Esophagus muscularis mucosa (tissue), 3 donors: ENCODE data around the gene GPRIN3.

Source experiments
- POLR2A ChIP-seq: fragments of 450-650 bp; IDR thresholded peaks from one replicate; pipeline ENCODE4 v1.6.1; 2017; ENCODE audit warnings: antibody characterized with exemption, moderate library complexity, mild to moderate bottlenecking, low read depth
- TF ChIP-seq, protein P1 (sequence below), 3 experiments: fragments of 200-600 bp in 2 of 3; fragments of 450-650 bp in 1 of 3; sonication (generic) in 2 of 3; IDR thresholded peaks; one replicate each; pipeline ENCODE4 v1.5.1; 2017 to 2019; ENCODE audit warnings: antibody characterized with exemption in 3 of 3, mild to moderate bottlenecking in 2 of 3, moderate library complexity in 1 of 3

DNA sequence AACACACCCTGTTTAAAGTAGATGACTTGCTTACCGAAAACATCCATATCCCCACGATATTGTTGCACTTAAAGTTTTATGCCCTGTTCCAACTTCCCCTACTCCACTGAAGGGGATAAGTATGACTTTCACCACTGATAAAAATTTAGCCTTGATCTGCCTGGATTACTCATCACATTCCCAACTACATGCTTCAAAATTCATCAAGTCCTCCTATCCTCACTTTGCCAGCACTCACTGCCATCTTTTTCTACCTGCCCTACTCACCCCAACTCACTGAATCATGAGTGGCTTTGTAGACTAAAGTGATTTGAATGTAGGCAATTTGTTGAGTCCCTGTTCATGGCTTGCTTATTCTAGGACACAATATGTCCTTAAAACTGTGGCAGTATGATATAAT, 12.2 kb upstream of the GPRIN3 start:
- TF ChIP-seq POLR2A, result no peak
- TF ChIP-seq, protein P1, sequence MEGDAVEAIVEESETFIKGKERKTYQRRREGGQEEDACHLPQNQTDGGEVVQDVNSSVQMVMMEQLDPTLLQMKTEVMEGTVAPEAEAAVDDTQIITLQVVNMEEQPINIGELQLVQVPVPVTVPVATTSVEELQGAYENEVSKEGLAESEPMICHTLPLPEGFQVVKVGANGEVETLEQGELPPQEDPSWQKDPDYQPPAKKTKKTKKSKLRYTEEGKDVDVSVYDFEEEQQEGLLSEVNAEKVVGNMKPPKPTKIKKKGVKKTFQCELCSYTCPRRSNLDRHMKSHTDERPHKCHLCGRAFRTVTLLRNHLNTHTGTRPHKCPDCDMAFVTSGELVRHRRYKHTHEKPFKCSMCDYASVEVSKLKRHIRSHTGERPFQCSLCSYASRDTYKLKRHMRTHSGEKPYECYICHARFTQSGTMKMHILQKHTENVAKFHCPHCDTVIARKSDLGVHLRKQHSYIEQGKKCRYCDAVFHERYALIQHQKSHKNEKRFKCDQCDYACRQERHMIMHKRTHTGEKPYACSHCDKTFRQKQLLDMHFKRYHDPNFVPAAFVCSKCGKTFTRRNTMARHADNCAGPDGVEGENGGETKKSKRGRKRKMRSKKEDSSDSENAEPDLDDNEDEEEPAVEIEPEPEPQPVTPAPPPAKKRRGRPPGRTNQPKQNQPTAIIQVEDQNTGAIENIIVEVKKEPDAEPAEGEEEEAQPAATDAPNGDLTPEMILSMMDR (IDR thresholded peaks at IDR 0.05), result no peak
